ENCODE measurements around the gene TERF2IP. TPM values are rescaled to one million over a fixed set of nuclear protein-coding genes. Genes with fewer than 3 reads are reported as not detected.

The TERF2IP gene
- polyA plus RNA-seq, 4 donors, result 82.3 to 98.4 (median 87.9) TPM

- DNase-seq (ENCODE audit: low read depth in 4 of 4, low spot score in 3 of 4), result no peak
Observed at GRCh38 chr16:75635036-75635435, 12.5 kb upstream of the TERF2IP start.

- no peak for DNase-seq (ENCODE audit: low read depth in 4 of 4, low spot score in 3 of 4)
Observed at GRCh38 chr16:75640598-75640997, 7.0 kb upstream of the TERF2IP start.

- no peak for DNase-seq (ENCODE audit: low read depth in 4 of 4, low spot score in 3 of 4)
Observed at GRCh38 chr16:75644240-75645012, 3.1 kb upstream of the TERF2IP start.

GRCh38 chr16:75647112-75647491 lies 471 bp upstream of the TERF2IP start:
- no peak for DNase-seq (ENCODE audit: low read depth in 4 of 4, low spot score in 3 of 4)

GRCh38 chr16:75648265-75649076 lies 898 bp downstream of the TERF2IP start:
- peak; percentile 73 to 82 (median 76) for DNase-seq (ENCODE audit: low read depth in 4 of 4, low spot score in 3 of 4)

GRCh38 chr16:75653922-75654321 lies 6.3 kb downstream of the TERF2IP start:
- DNase-seq (ENCODE audit: low read depth in 4 of 4, low spot score in 3 of 4), result no peak

GRCh38 chr16:75658175-75658574 lies 10.6 kb downstream of the TERF2IP start:
- no peak for DNase-seq (ENCODE audit: low read depth in 4 of 4, low spot score in 3 of 4)

GRCh38 chr16:75660321-75660720 lies 12.7 kb downstream of the TERF2IP start:
- DNase-seq (ENCODE audit: low read depth in 4 of 4, low spot score in 3 of 4), result no peak

- DNase-seq (ENCODE audit: low read depth in 4 of 4, low spot score in 3 of 4), result no peak
Observed at GRCh38 chr16:75660726-75661302, 13.2 kb downstream of the TERF2IP start.

GRCh38 chr16:75667503-75667902 lies 19.9 kb downstream of the TERF2IP start:
- no peak for DNase-seq (ENCODE audit: low read depth in 4 of 4, low spot score in 3 of 4)

- DNase-seq (ENCODE audit: low read depth in 4 of 4, low spot score in 3 of 4), result no peak
Observed at GRCh38 chr16:75676909-75677308, 29.3 kb downstream of the TERF2IP start, which contains the start of gene CPHXL2. Gene CPHXL2, minus strand, starts transcription at chr16:75677009. Its CDS starts 10 bp downstream, at chr16:75676999.

- DNase-seq (ENCODE audit: low read depth in 4 of 4, low spot score in 3 of 4), result no peak
Observed at GRCh38 chr16:75679366-75679765, 31.8 kb downstream of the TERF2IP start.

- DNase-seq (ENCODE audit: low read depth in 4 of 4, low spot score in 3 of 4), result no peak
Observed at GRCh38 chr16:75682308-75682707, 34.7 kb downstream of the TERF2IP start.

GRCh38 chr16:75687361-75687760 lies 39.8 kb downstream of the TERF2IP start:
- no peak for DNase-seq (ENCODE audit: low read depth in 4 of 4, low spot score in 3 of 4)

- DNase-seq (ENCODE audit: low read depth in 4 of 4, low spot score in 3 of 4), result no peak
Observed at GRCh38 chr16:75695708-75696107, 48.1 kb downstream of the TERF2IP start.

GRCh38 chr16:75697571-75697970 lies 50.0 kb downstream of the TERF2IP start:
- no peak for DNase-seq (ENCODE audit: low read depth in 4 of 4, low spot score in 3 of 4)

GRCh38 chr16:75701361-75701760 lies 53.8 kb downstream of the TERF2IP start, which contains the start of gene DUXB:
Gene DUXB, minus strand, starts transcription at chr16:75701461. Its CDS starts 43 bp downstream, at chr16:75701418.
- DNase-seq (ENCODE audit: low read depth in 4 of 4, low spot score in 3 of 4), result no peak

- DNase-seq (ENCODE audit: low read depth in 4 of 4, low spot score in 3 of 4), result no peak
Observed at GRCh38 chr16:75702242-75702641, 54.7 kb downstream of the TERF2IP start.

- DNase-seq (ENCODE audit: low read depth in 4 of 4, low spot score in 3 of 4), result no peak
Observed at GRCh38 chr16:75703306-75703705, 55.7 kb downstream of the TERF2IP start.

All from left renal pelvis (tissue), 4 donors.